Stimulated activated CD8-positive, alpha-beta memory T cell treated with anti-CD3 and anti-CD28 coated beads, Interleukin-4, amount 100 ng/mL, for 1 hour (primary cell): Measurements from ENCODE around the gene AKNA.

ENCODE experiments used
- DNase-seq, 2 donors: peaks; one replicate each; pipeline ENCODE4 v3.0.0-alpha.2; 2020; ENCODE audit warnings: low read depth in 2 of 2, low spot score in 1 of 2

The AKNA gene

GRCh38 chr9:114364134-114365041 is 23.4 kb downstream of the AKNA start:
- DNase-seq = no peak

GRCh38 chr9:114363424-114363823 is 24.4 kb downstream of the AKNA start:
- DNase-seq = no peak

GRCh38 chr9:114362394-114362793 is 25.4 kb downstream of the AKNA start:
- no peak for DNase-seq

- no peak for DNase-seq
Observed at GRCh38 chr9:114361542-114361941, 26.2 kb downstream of the AKNA start.

- no peak for DNase-seq
Observed at GRCh38 chr9:114359801-114360200, 28.0 kb downstream of the AKNA start.

- DNase-seq = no peak
Observed at GRCh38 chr9:114357911-114358328, 29.9 kb downstream of the AKNA start.

- no peak for DNase-seq
Observed at GRCh38 chr9:114357360-114357759, 30.4 kb downstream of the AKNA start.

- DNase-seq = no peak
Observed at GRCh38 chr9:114356792-114357191, 31.0 kb downstream of the AKNA start.

- DNase-seq = no peak
Observed at GRCh38 chr9:114355821-114356220, 32.0 kb downstream of the AKNA start.

- no peak for DNase-seq
Observed at GRCh38 chr9:114351932-114352331, 35.9 kb downstream of the AKNA start.

- no peak for DNase-seq
Observed at GRCh38 chr9:114350636-114351401, 37.0 kb downstream of the AKNA start.

GRCh38 chr9:114349713-114350480 is 37.9 kb downstream of the AKNA start:
- no peak for DNase-seq

GRCh38 chr9:114348906-114349482 is 38.8 kb downstream of the AKNA start:
- peak in 1 of 2 donors; percentile 39 for DNase-seq

GRCh38 chr9:114348261-114348905 is 39.4 kb downstream of the AKNA start:
- DNase-seq = no peak

GRCh38 chr9:114347675-114348074 is 40.1 kb downstream of the AKNA start:
- no peak for DNase-seq

GRCh38 chr9:114346146-114346545 is 41.6 kb downstream of the AKNA start:
- DNase-seq = no peak

- DNase-seq = no peak
Observed at GRCh38 chr9:114345493-114346065, 42.2 kb downstream of the AKNA start.

GRCh38 chr9:114344692-114345091 is 43.1 kb downstream of the AKNA start:
- no peak for DNase-seq

GRCh38 chr9:114344188-114344566 is 43.6 kb downstream of the AKNA start:
- DNase-seq = no peak

- DNase-seq = no peak
Observed at GRCh38 chr9:114343471-114344187, 44.2 kb downstream of the AKNA start.
